Activated T-cell treated with anti-CD3 and anti-CD28 coated beads, Interleukin-2, amount 50 U/mL, for 48 hours (primary cell): ENCODE data around the gene MAN1A1.

Experiments used
- DNase-seq, 2 experiments: peaks; one replicate each; pipeline ENCODE4 v3.0.0-alpha.2; 2020

The MAN1A1 gene

GRCh38 chr6:119264854-119265397, 84.6 kb downstream of the MAN1A1 start:
- DNase-seq = no peak

DNA sequence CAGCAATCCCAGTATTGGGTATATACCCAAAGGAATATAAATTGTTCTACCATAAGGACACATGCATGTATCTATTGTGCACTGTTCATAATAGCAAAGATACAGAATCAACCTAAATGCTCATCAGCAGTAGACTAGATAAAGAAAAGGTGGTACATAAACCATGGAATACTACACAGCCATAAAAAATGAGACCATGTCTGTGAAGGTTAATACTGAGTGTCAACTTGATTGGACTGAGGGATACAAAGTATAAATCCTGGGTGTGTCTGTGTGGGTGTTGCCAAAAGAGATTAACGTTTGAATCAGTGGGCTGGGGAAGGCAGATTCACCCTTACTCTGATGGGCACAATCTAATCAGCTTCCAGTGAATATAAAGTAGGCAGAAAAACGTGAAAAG, 86.9 kb downstream of the MAN1A1 start:
- DNase-seq = no peak

DNA sequence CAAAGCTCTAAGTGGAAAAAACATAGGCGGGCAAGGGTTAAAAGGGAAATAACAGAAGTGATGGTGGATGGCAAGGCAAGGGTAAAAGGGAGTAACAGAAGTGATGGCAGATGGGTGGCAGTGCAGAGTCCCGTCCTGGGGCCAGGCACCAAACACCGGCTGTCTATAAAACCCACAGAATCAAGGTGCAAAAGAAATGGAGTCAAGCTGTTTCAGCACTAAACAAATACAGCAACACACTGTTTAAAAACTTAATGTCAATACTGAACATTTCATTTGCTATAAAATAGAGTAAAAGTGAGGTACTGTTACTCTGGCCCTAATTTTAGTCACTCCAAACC, 87.6 kb downstream of the MAN1A1 start:
- DNase-seq = no peak

- DNase-seq = no peak
Measured at GRCh38 chr6:119259027-119259426, 90.5 kb downstream of the MAN1A1 start.

GRCh38 chr6:119257726-119258125, 91.8 kb downstream of the MAN1A1 start:
- DNase-seq = no peak

GRCh38 chr6:119256978-119257462, 92.5 kb downstream of the MAN1A1 start:
- DNase-seq = no peak

- no peak for DNase-seq
Measured at GRCh38 chr6:119256392-119256791, 93.2 kb downstream of the MAN1A1 start.

DNA sequence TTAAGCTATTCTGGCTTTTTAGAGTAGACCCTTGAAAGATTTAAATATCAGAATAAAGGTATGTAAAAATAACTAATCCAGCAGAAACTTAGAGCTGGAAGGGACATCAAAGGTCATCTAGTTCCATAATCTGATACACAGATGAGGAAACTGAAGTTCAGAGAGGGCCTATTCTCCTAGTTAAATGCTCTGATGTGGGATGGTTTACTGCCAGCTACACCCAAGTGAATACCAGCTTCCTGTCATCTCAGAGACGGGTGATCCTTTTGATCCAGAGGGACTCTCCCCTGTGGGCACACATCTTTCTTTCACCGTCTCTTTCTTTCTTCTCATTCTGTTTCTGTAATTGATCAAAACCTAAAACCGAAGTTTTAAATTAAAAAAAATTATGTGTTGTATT, 94.1 kb downstream of the MAN1A1 start:
- DNase-seq = no peak

DNA sequence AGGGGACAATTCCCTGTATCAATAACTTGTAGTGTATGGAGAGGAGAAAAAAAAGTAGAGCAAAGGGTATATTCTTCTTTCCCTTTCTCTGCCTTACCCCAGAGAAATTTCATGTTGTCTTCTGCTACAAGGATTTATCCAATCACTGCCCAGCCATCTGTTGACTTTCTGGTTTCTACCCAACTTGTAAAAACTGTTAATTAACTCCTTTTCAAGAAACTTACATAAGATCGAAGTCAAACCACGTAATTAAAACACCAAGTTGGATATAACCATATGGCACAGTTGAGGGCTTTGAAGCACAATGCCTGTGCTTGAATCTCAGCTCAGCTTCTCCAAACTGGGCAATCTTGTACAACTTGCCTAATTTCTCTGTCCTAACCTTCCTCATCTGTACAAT, 99.5 kb downstream of the MAN1A1 start:
- no peak for DNase-seq

GRCh38 chr6:119249319-119249718, 100.2 kb downstream of the MAN1A1 start:
- no peak for DNase-seq

- DNase-seq = no peak
Measured at GRCh38 chr6:119247504-119247903, 102.1 kb downstream of the MAN1A1 start.

- no peak for DNase-seq
Measured at GRCh38 chr6:119243657-119244056, 105.9 kb downstream of the MAN1A1 start.

GRCh38 chr6:119243037-119243436, 106.5 kb downstream of the MAN1A1 start:
- DNase-seq = no peak

GRCh38 chr6:119241540-119242309, 107.8 kb downstream of the MAN1A1 start:
- DNase-seq = no peak

GRCh38 chr6:119241111-119241465, 108.5 kb downstream of the MAN1A1 start:
- no peak for DNase-seq

DNA sequence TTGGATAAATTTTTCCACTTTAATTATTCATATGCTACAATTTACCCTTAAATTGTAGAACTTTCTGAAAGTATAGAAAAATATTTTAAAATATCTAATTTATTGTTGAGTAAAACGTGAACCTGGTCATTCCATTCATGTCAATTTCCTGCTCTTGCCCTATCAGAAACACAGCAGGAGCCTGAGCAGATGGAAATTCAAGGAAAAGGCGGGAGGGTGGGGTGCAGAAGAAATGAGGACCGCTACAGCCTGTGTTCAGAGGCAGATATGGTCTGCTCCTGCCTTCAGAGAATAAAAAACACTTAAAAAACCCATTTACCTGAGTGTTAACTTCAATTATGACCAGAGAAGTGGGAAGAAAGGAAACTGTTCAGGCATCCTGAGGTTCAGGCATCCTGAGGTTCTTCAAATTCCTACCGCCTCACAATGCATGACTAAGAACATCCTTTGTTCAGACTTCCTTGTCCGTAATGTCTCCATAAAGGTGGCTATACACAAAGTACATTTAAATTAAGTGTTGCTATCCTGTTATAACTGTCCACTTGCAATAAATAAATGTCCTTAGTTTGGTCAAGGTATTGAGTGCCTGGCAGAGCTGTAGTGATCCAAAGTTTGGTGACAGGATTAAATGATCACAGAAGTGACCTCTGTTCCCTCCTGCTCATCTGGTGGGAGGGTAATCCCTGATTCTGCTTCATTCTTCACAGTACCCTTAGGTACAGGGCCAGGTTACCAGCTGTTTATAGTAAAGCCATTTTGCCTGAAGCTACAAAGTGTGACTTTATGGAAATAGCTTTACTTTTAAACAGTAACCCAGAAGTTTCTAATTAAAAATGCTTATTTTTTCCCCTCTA, 109.1 kb downstream of the MAN1A1 start:
- no peak for DNase-seq

DNA sequence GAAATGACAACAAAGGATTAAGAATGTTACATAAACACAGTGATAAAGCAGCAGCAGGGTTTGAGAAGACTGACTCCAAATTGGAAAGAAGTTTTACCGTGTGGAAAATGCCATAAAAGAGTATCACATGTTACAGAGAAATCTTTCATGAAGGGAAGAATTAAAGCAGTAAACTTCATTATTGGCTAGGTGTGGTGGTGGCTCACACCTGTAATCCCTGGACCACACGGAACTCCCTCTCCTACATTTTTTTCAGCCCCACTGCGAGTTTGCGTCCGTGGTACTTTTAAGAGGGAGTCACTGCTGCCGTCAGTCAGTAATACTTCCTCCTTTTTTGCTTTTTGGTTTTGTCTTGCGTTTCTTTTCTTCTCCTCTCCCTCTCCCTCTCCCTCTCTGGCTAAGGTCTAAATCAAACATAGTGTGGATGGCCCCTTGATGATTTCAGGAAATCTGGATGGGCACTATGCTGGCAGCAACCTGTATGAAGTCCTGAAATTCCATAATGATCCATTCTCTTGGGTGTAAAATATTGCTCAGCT, 112.3 kb downstream of the MAN1A1 start:
- no peak for DNase-seq

GRCh38 chr6:119234941-119235340, 114.6 kb downstream of the MAN1A1 start:
- no peak for DNase-seq

- no peak for DNase-seq
Measured at GRCh38 chr6:119234457-119234856, 115.1 kb downstream of the MAN1A1 start.

- no peak for DNase-seq
Measured at GRCh38 chr6:119233312-119233984, 116.1 kb downstream of the MAN1A1 start.

GRCh38 chr6:119231394-119231793, 118.2 kb downstream of the MAN1A1 start:
- DNase-seq = no peak

- no peak for DNase-seq
Measured at GRCh38 chr6:119230160-119230559, 119.4 kb downstream of the MAN1A1 start.

GRCh38 chr6:119227377-119227776, 122.2 kb downstream of the MAN1A1 start:
- DNase-seq = no peak
